Measurements from ENCODE around the gene SMYD5.
"Not testable (repeated sequence)": the region's sequence is repeated elsewhere in the genome, so short reads cannot be mapped to it uniquely, and the experiment has no call there.

SMYD5 gene

DNA sequence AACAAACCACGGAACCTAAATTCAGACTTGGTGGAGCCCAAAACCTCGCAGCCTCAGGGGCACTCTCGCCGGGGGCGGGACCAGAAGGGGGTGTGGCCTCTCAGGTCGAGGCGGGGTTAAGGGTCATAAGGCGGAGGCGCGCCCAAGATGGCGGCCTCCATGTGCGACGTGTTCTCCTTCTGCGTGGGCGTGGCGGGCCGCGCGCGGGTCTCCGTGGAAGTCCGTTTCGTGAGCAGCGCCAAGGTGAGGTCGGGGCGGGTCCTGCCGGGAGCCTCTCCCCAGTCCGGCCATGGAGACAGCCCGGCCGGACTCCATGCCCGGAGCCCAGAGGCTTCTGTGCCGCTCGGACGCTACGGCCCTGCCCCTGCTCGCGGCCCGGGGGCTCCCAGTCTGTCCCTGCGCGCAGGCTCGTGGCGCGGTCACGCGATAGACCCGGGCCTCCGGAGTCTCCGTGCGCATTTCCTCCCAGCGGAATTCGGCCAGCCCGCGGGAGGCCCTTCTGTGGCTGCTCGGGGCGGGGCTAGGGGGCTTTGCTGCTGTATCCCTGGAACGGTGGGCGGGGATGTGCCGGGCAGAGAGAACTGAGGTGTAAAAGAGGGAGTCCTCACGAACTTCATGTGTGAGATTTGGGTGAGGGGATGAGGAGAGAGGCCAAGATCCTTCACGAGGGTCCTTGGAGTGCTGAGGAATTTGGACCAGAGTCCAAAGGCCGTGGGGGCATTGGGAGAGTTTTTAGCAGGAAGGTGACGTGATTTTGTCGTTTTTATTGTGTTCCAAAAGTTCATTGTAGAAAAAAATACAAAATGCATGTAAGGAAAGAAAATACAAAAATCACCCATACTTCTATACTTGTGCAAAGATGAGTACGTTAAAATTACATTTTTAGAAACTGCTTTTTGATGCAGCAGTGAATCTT lies at the start of gene SMYD5:
SMYD5 (plus strand) TSS at position 126 of the 916 bp plus-strand sequence; CDS start at position 148, 22 bp downstream.
- DNase-seq (ENCODE audit: low spot score): peak; percentile 94

DNA sequence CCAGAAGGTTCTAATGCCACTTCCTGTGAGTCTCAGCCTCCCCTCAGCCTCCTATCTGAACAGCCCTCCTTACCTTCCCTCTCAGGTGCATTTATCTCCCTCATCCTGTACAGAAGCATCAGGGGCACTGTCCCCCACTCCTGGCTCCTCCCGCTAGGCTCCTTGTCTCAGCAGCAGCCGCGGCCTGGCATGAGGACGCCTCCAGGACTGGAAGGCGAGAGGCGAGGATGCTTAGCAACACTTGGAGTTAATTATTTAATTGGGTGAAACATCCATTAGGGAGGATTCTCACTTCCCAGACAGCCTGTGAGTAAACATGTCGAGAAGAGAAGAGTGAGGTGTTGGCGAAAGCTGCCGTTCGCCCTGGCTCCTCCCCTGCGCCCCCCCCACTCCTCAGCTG lies 48.1 kb upstream of the SMYD5 start:
- DNase-seq (ENCODE audit: low spot score): not testable (repeated sequence)

- DNase-seq (ENCODE audit: low spot score): not testable (repeated sequence)
These were observed 47.2 kb upstream of the SMYD5 start for GRCh38 chr2:73166813-73167212.

- not testable (repeated sequence) for DNase-seq (ENCODE audit: low spot score)
These were observed 45.7 kb upstream of the SMYD5 start for GRCh38 chr2:73168348-73168747.

GRCh38 chr2:73170341-73170740 lies 43.7 kb upstream of the SMYD5 start:
- not testable (repeated sequence) for DNase-seq (ENCODE audit: low spot score)

- no peak for DNase-seq (ENCODE audit: low spot score)
These were observed 41.1 kb upstream of the SMYD5 start for GRCh38 chr2:73172963-73173362.

DNA sequence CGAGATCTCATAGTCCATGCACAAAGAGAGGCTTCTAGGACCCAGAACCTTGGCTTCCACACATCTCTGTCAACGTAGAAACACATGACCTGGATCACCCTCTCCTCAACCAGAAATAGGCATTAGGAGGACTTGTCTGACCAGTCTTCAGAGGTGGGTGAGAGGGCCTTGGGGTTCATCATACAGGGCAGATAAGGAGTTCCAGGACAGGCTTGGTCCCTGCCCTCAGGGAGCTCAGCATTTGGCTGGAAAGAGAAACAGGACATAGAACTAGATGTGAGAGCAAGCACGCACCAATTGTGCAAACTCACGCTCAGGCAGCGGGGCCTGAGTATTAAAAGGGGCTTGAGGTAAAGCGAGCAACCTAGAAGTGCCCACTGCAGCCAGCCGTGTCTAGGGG lies 40.3 kb upstream of the SMYD5 start:
- no peak for DNase-seq (ENCODE audit: low spot score)

DNA sequence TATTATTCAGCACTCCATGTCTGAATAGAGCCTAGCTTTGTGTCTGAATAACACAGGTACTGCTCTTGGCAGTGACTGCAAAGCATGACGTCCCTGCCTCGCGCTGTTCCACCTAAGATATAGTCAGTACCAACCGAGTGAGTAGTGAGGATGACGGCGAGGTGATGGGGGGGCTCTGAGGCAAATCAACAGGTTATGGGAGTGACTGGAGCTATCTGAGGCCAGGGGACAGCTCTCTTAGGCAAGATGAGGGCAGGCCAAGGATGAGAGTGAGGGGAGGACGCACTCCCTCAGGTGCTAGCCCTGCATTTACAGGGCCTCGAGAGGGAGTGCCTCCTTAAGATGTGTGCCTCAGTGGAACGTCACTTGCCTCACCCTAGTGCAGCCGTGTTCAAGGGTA lies 39.8 kb upstream of the SMYD5 start:
- DNase-seq (ENCODE audit: low spot score): no peak

- DNase-seq (ENCODE audit: low spot score): no peak
These were observed 38.9 kb upstream of the SMYD5 start for GRCh38 chr2:73174941-73175662.

DNA sequence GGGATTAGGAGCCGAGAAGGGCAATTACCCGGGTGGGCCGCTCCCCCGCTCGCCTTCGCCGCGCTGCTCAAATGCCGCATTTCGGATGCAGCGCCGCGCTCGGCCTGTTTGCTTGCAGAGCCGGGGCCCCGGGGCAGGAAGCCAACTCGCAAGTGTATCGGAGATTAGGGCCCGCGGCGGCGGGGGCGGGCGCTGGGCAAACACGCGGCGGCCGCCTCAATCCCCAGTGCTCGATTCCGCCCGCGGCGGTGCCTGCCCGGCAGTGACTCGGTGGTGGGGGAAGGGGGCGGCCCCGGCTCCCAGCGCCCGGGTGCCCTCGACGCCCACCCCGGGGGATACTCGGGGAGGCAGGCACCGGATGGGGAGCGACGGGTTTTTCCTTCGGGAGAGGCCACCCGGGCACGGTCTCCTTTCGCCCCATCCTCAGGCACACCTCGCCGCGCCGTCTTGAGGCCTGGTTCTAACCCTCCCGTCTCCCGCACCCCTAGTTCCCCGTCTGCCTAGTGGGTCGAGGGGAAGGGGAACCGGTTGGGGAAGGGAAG lies 38.3 kb upstream of the SMYD5 start:
- DNase-seq (ENCODE audit: low spot score): peak; percentile 60

- no peak for DNase-seq (ENCODE audit: low spot score)
These were observed 37.7 kb upstream of the SMYD5 start for GRCh38 chr2:73176205-73176880.

DNA sequence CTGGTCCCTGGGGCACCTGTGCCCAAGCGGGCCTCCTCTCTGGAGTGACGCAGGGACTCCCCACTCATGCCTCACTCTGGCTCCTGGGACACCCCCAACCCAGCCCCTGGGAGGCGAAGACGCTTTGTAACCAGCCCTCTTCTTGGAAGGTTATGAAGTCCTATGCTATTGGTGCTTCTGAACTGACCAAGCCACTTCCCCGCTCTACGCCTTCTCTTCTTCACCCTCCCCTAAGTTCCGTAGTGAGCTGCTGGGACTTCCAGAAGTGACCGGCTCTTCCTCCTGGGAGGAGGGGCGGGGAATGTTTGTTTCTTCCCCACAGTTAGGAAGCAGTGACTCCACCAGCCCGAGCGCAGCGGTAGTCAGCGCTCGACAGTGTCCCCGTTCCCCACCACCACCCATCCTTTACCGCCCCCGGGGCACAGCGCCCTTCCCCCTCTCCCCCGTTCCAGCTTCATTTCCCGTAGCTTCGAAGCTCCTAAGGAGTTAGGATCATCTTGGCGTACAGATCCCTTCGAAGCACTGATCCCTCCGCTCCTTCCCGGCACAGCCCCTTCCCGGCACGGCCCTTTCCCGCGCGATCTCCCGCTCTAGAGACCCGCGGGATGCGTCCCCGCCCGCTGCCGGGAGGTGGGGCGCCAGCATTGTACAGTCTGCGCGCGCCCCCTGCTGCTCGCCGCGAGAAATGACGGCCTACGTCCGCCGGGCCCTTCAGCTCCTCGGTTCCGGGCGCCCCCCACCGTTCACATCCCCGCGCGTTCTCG lies 37.0 kb upstream of the SMYD5 start:
- peak; percentile 86 for DNase-seq (ENCODE audit: low spot score)

DNA sequence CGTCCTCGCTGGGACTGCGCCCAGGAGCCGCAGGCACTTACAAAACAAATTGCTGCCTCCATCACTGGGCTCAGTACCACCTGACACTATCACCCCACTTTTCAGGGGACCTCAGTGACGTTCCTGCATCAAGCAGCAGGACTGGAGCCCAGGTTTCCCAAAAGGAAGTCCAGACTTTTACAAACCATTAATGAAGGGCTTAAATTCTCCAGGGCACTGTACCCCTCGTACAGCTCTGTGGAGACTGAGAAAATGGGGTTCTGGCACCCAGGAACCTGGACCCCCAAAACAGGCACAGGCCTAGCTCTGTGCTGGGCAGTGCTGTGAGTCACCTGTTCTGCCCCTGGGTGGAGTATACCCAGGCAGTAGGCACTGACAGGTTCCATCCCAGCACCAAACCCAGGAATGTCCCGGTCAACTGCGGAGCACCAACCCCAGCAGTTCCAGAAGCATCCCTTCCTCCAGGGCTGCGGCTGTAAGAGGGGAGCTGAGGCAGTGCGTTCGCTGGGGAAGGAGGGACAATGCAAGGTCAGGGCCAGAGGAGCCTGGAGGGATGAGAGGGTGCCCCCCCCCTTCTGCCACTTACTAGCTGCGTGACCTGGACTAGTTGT lies 36.3 kb upstream of the SMYD5 start:
- no peak for DNase-seq (ENCODE audit: low spot score)

DNA sequence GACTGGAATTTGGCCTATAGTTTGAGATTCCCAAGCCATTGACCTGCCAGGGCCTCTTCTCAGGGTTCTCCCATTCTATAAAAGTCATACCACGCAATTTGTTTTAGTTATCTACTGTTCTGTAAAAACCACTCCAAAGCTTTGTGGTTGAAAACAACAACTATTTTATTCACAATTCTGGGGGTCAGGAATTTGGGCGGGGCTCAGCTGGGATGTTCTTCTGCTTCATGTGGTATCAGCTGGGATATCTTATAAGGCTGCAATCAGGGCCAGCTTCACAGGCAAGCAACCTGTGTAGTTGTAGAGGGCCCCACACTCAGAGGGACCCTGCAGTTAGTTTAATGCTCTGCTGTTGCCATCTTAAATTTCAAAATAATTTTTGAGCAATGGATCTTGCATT lies 28.1 kb upstream of the SMYD5 start:
- DNase-seq (ENCODE audit: low spot score): no peak

GRCh38 chr2:73187549-73187948 lies 26.5 kb upstream of the SMYD5 start:
- no peak for DNase-seq (ENCODE audit: low spot score)

DNA sequence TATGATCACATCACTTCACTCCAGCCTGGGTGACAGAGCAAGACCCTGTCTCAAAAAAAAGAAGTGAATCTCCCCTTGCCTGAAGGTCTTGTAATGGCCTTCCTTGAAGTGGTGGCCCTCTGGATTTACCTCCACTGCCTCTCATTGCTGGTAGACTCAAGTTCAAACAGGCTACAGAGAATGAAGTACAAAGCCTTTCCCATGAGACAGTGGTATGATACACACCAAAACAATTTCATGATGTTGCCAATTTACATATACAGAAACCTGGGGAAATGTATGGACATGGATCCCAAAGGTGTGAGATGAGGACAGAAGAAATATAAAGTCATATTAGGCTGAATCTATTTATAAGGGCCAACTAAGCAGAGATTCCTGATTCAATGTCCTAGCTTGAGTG lies 16.5 kb upstream of the SMYD5 start:
- DNase-seq (ENCODE audit: low spot score): no peak

DNA sequence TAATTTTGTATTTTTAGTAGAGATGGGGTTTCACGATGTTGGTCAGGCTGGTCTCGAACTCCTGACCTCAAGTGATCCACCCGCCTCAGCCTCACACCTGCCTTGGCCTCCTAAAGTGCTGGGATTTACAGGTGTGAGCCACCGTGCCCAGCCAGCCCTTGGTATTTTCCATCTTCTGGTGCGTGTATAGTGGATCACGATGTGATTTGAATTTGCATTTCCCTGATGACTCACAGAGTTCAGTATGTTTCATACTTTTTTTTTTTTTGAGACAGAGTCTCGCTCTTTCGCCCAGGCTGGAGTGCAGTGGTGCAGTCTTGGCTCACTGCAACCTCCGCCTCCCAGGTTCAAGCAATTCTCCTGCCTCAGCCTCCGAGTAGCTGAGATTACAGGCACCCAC lies 13.8 kb upstream of the SMYD5 start:
- DNase-seq (ENCODE audit: low spot score): not testable (repeated sequence)

- DNase-seq (ENCODE audit: low spot score): no peak
These were observed 11.6 kb upstream of the SMYD5 start, which contains the start of gene NOTO for GRCh38 chr2:73202156-73203054. Gene NOTO, plus strand, starts transcription at chr2:73202574. Its CDS starts 93 bp downstream, at chr2:73202667.

GRCh38 chr2:73203055-73203681 lies 10.9 kb upstream of the SMYD5 start:
- no peak for DNase-seq (ENCODE audit: low spot score)
